ENCODE measurements around the gene SHROOM3. TPM values are rescaled to one million over a fixed set of nuclear protein-coding genes. Genes with fewer than 3 reads are reported as not detected.

SHROOM3 gene
- total RNA-seq, 1 donor from 2014 or later, result not detected

GRCh38 chr4:76578002-76578560, 143.1 kb downstream of the SHROOM3 start:
- Mint-ChIP-seq H3K27ac (no peak overlapping the region), H3K36me3 (ENCODE audit: low read depth) (no peaks in the 10 kb centered on the region), H3K27me3 (ENCODE audit: low read depth) (peaks cover 17% of the 10 kb centered on the region), H3K4me3 (ENCODE audit: low read depth) (no peak overlapping the region), H3K9me3 (no peaks in the 10 kb centered on the region), H3K4me1 (ENCODE audit: low read depth) (no peaks in the 10 kb centered on the region)
- DNase-seq (ENCODE audit: low spot score), result no peak
- intact Hi-C loops (cut with micrococcal nuclease), result no loop called here

- Mint-ChIP-seq H3K36me3 (ENCODE audit: low read depth) (no peaks in the 10 kb centered on the region), H3K4me1 (ENCODE audit: low read depth) (no peaks in the 10 kb centered on the region)
- intact Hi-C loops (cut with micrococcal nuclease), result no loop called here
Observed at GRCh38 chr4:76579596-76580375, 144.8 kb downstream of the SHROOM3 start.

GRCh38 chr4:76581077-76581962, 146.3 kb downstream of the SHROOM3 start:
- H3K27me3 Mint-ChIP-seq (ENCODE audit: low read depth), result peaks cover 33% of the 10 kb centered on the region
- no peaks in the 10 kb centered on the region for H3K36me3 Mint-ChIP-seq (ENCODE audit: low read depth)
- H3K9me3 Mint-ChIP-seq, result no peaks in the 10 kb centered on the region
- intact Hi-C loops (cut with micrococcal nuclease), result no loop called here
- H3K4me3 Mint-ChIP-seq (ENCODE audit: low read depth), result no peak overlapping the region
- no peaks in the 10 kb centered on the region for H3K4me1 Mint-ChIP-seq (ENCODE audit: low read depth)
- H3K27ac Mint-ChIP-seq, result no peak overlapping the region
- DNase-seq (ENCODE audit: low spot score), result no peak

More at GRCh38 chr4:76579596-76580375, 144.8 kb downstream of the SHROOM3 start:
- Mint-ChIP-seq H3K9me3 (no peaks in the 10 kb centered on the region), H3K4me3 (ENCODE audit: low read depth) (no peak overlapping the region), H3K27ac (no peak overlapping the region), H3K27me3 (ENCODE audit: low read depth) (peaks cover 21% of the 10 kb centered on the region)
- DNase-seq (ENCODE audit: low spot score), result no peak

- H3K27ac Mint-ChIP-seq, result no peak overlapping the region
- H3K9me3 Mint-ChIP-seq, result no peaks in the 10 kb centered on the region
- no peaks in the 10 kb centered on the region for H3K4me1 Mint-ChIP-seq (ENCODE audit: low read depth)
- no peak overlapping the region for H3K4me3 Mint-ChIP-seq (ENCODE audit: low read depth)
- peaks cover 40% of the 10 kb centered on the region for H3K27me3 Mint-ChIP-seq (ENCODE audit: low read depth)
- H3K36me3 Mint-ChIP-seq (ENCODE audit: low read depth), result no peaks in the 10 kb centered on the region
- no peak for DNase-seq (ENCODE audit: low spot score)
- intact Hi-C loops (cut with micrococcal nuclease), result no loop called here
Observed at GRCh38 chr4:76582074-76582816, 147.2 kb downstream of the SHROOM3 start.

- Mint-ChIP-seq H3K27ac (no peak overlapping the region), H3K4me3 (ENCODE audit: low read depth) (no peak overlapping the region), H3K4me1 (ENCODE audit: low read depth) (no peaks in the 10 kb centered on the region), H3K27me3 (ENCODE audit: low read depth) (peaks cover 43% of the 10 kb centered on the region), H3K9me3 (no peaks in the 10 kb centered on the region), H3K36me3 (ENCODE audit: low read depth) (no peaks in the 10 kb centered on the region)
- intact Hi-C loops (cut with micrococcal nuclease), result no loop called here
- DNase-seq (ENCODE audit: low spot score), result no peak
Observed at GRCh38 chr4:76582817-76583087, 147.7 kb downstream of the SHROOM3 start.

- Mint-ChIP-seq H3K27me3 (ENCODE audit: low read depth) (peaks cover 52% of the 10 kb centered on the region), H3K4me1 (ENCODE audit: low read depth) (no peaks in the 10 kb centered on the region), H3K4me3 (ENCODE audit: low read depth) (no peak overlapping the region), H3K9me3 (no peaks in the 10 kb centered on the region), H3K36me3 (ENCODE audit: low read depth) (no peaks in the 10 kb centered on the region), H3K27ac (no peak overlapping the region)
- no peak for DNase-seq (ENCODE audit: low spot score)
- intact Hi-C loops (cut with micrococcal nuclease), result no loop called here
Observed at GRCh38 chr4:76584241-76585152, 149.5 kb downstream of the SHROOM3 start.

- H3K27me3 Mint-ChIP-seq (ENCODE audit: low read depth), result peaks cover 53% of the 10 kb centered on the region
- H3K27ac Mint-ChIP-seq, result no peak overlapping the region
- H3K4me1 Mint-ChIP-seq (ENCODE audit: low read depth), result no peaks in the 10 kb centered on the region
- H3K4me3 Mint-ChIP-seq (ENCODE audit: low read depth), result no peak overlapping the region
- intact Hi-C loops (cut with micrococcal nuclease), result no loop called here
- H3K36me3 Mint-ChIP-seq (ENCODE audit: low read depth), result no peaks in the 10 kb centered on the region
- no peak for DNase-seq (ENCODE audit: low spot score)
- no peaks in the 10 kb centered on the region for H3K9me3 Mint-ChIP-seq
Observed at GRCh38 chr4:76585272-76585671, 150.2 kb downstream of the SHROOM3 start.

GRCh38 chr4:76585897-76586360, 150.9 kb downstream of the SHROOM3 start:
- intact Hi-C loops (cut with micrococcal nuclease), result no loop called here
- Mint-ChIP-seq H3K4me3 (ENCODE audit: low read depth) (no peak overlapping the region), H3K27ac (no peak overlapping the region)

GRCh38 chr4:76588274-76588673, 153.2 kb downstream of the SHROOM3 start:
- intact Hi-C loops (cut with micrococcal nuclease), result no loop called here
- Mint-ChIP-seq H3K4me1 (ENCODE audit: low read depth) (no peaks in the 10 kb centered on the region), H3K27me3 (ENCODE audit: low read depth) (peaks cover 45% of the 10 kb centered on the region), H3K4me3 (ENCODE audit: low read depth) (no peak overlapping the region), H3K27ac (no peak overlapping the region), H3K9me3 (no peaks in the 10 kb centered on the region), H3K36me3 (ENCODE audit: low read depth) (no peaks in the 10 kb centered on the region)
- no peak for DNase-seq (ENCODE audit: low spot score)

More at GRCh38 chr4:76585897-76586360, 150.9 kb downstream of the SHROOM3 start:
- Mint-ChIP-seq H3K36me3 (ENCODE audit: low read depth) (no peaks in the 10 kb centered on the region), H3K4me1 (ENCODE audit: low read depth) (no peaks in the 10 kb centered on the region), H3K9me3 (no peaks in the 10 kb centered on the region), H3K27me3 (ENCODE audit: low read depth) (peaks cover 53% of the 10 kb centered on the region)
- no peak for DNase-seq (ENCODE audit: low spot score)

GRCh38 chr4:76589402-76589801, 154.4 kb downstream of the SHROOM3 start:
- Mint-ChIP-seq H3K27me3 (ENCODE audit: low read depth) (peaks cover 45% of the 10 kb centered on the region), H3K4me1 (ENCODE audit: low read depth) (no peaks in the 10 kb centered on the region), H3K9me3 (no peaks in the 10 kb centered on the region), H3K4me3 (ENCODE audit: low read depth) (no peak overlapping the region), H3K27ac (no peak overlapping the region), H3K36me3 (ENCODE audit: low read depth) (no peaks in the 10 kb centered on the region)
- no peak for DNase-seq (ENCODE audit: low spot score)
- intact Hi-C loops (cut with micrococcal nuclease), result no loop called here

- H3K36me3 Mint-ChIP-seq (ENCODE audit: low read depth), result no peaks in the 10 kb centered on the region
- H3K27ac Mint-ChIP-seq, result no peak overlapping the region
- no peak for DNase-seq (ENCODE audit: low spot score)
- H3K27me3 Mint-ChIP-seq (ENCODE audit: low read depth), result peaks cover 38% of the 10 kb centered on the region
- no peaks in the 10 kb centered on the region for H3K4me1 Mint-ChIP-seq (ENCODE audit: low read depth)
- H3K4me3 Mint-ChIP-seq (ENCODE audit: low read depth), result no peak overlapping the region
- H3K9me3 Mint-ChIP-seq, result no peaks in the 10 kb centered on the region
- intact Hi-C loops (cut with micrococcal nuclease), result no loop called here
Observed at GRCh38 chr4:76589872-76590797, 155.1 kb downstream of the SHROOM3 start.
